ENCODE data around the gene NSD1. TPM values are rescaled to one million over a fixed set of nuclear protein-coding genes. Genes with fewer than 3 reads are reported as not detected.
A peak's percentile ranks its signal among the peaks of the same experiment; 100 is the strongest.

NSD1 gene
- total RNA-seq, 4 donors from 2014 or later = 61.9 to 114 (median 73.9) TPM

DNA sequence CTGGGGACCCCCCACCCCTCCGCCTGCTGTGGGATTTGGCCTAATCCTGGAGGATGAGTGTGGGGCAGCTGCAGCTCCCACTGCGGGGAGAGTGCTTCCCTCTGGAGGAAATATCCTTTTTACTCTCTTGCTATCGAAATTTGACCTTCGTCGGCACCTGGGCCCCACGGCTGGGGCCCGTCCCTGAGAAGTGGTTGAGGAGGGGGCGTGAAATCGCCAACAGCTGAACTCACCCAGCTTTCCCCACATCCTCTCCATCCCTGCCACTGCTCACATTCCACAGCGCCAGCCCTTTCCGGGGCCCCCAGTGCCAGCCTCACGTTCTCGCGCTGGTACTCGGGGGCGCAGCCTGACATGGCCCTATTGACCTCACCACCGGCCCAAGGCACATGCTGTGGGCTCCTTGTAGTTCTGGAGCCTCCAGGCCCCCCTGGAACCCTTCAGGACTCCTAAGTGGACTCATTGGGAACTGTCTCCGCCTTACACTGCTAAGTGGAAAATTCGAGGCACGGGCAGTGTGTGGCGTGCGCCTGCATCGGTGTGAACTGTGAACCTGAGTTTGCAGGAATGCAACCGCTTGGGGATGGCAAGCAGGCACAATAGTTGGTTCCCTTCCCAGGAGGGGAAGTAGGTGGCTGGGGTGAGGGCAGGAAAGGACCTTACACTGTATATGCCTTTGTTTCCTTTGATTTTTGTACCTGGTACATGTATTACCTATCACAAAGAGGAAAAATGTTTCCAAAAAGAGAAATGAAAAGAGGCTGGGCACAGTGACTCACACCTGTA, 27.7 kb upstream of the NSD1 start:
- no peaks in the 10 kb centered on the region for H3K9me3 ChIP-seq
- no peaks in the 10 kb centered on the region for H3K36me3 ChIP-seq
- H3K4me1 ChIP-seq = no peaks in the 10 kb centered on the region
- TF ChIP-seq POLR2A (IDR thresholded peaks at IDR 0.05) = no peak
- TF ChIP-seq, protein P1, sequence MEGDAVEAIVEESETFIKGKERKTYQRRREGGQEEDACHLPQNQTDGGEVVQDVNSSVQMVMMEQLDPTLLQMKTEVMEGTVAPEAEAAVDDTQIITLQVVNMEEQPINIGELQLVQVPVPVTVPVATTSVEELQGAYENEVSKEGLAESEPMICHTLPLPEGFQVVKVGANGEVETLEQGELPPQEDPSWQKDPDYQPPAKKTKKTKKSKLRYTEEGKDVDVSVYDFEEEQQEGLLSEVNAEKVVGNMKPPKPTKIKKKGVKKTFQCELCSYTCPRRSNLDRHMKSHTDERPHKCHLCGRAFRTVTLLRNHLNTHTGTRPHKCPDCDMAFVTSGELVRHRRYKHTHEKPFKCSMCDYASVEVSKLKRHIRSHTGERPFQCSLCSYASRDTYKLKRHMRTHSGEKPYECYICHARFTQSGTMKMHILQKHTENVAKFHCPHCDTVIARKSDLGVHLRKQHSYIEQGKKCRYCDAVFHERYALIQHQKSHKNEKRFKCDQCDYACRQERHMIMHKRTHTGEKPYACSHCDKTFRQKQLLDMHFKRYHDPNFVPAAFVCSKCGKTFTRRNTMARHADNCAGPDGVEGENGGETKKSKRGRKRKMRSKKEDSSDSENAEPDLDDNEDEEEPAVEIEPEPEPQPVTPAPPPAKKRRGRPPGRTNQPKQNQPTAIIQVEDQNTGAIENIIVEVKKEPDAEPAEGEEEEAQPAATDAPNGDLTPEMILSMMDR (IDR thresholded peaks at IDR 0.05) = no peak
- WGBS, 2 donors = 66 to 68% methylated on average over 19 to 24 of the region's 24 CpGs
- no peaks in the 10 kb centered on the region for H3K27me3 ChIP-seq
- intact Hi-C loops (cut with DNase I) = no loop called here
- H3K4me3 ChIP-seq (replicated peaks in 1 of 3) = no peak overlapping the region
- H3K27ac ChIP-seq = no peak overlapping the region
- no peak for DNase-seq

DNA sequence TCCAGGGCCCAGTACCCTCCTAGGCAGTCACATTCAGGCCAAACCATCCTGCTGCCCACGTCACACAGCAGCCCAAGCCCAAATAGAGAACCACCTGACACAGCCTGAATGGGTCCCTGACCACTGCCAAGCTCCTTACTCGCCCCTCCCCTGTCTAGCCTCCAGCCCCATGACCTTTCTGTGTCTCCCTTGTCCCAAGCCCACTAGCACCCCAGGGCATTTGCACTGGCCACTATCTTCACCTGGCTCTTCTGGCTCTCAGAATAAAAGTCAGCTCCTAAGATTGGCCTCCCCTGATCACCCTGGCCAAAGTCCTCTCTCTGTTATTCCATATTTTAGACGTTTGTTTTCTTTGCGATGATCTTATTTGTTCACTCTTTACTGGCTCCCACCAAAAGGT, 26.4 kb upstream of the NSD1 start:
- H3K4me3 ChIP-seq (replicated peaks in 1 of 3) = no peak overlapping the region
- TF ChIP-seq POLR2A (IDR thresholded peaks at IDR 0.05) = no peak
- TF ChIP-seq, protein P1 (IDR thresholded peaks at IDR 0.05) = no peak
- no peaks in the 10 kb centered on the region for H3K27me3 ChIP-seq
- no peaks in the 10 kb centered on the region for H3K4me1 ChIP-seq
- intact Hi-C loops (cut with DNase I) = no loop called here
- no peak overlapping the region for H3K27ac ChIP-seq
- H3K36me3 ChIP-seq = no peaks in the 10 kb centered on the region
- WGBS, 2 donors = 70 to 83% methylated on average over 4 of the region's 4 CpGs
- no peak for DNase-seq
- no peaks in the 10 kb centered on the region for H3K9me3 ChIP-seq

DNA sequence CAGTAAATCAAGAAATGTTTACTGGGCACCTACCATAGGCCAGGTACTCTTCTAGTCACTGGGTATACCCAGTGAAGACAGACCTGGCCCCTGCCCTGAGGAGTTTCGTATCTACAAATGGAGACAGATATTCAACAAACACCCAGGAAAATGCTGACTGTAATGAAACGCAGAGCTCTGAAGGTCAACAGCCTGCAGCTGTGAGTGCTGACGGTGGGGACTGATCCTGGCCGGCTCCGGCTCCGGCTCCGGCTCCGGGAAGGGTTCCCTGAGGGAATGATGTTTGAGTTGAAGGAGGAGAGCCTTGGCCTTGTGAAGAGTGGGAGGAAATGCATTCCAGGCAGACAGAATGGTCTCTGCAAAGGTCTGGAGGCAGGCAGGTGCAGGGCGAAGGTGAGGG, 23.8 kb upstream of the NSD1 start:
- Histone ChIP-seq H3K27ac (no peak overlapping the region), H3K9me3 (no peaks in the 10 kb centered on the region), H3K4me1 (peaks cover 0 to 8% of the 10 kb centered on the region in 2 donors), H3K27me3 (no peaks in the 10 kb centered on the region), H3K4me3 (replicated peaks in 1 of 3) (no peak overlapping the region), H3K36me3 (no peaks in the 10 kb centered on the region)
- 50 to 77% methylated on average over 9 of the region's 9 CpGs for WGBS, 2 donors
- intact Hi-C loops (cut with DNase I) = loop anchor here (5.0 to 10.0 kb wide), 3 partner anchors 135 to 395 kb away; partner anchors contain the start of gene DOK3
- TF ChIP-seq, protein P1 (IDR thresholded peaks at IDR 0.05) = no peak
- no peak for TF ChIP-seq POLR2A (IDR thresholded peaks at IDR 0.05)
- DNase-seq = no peak

DNA sequence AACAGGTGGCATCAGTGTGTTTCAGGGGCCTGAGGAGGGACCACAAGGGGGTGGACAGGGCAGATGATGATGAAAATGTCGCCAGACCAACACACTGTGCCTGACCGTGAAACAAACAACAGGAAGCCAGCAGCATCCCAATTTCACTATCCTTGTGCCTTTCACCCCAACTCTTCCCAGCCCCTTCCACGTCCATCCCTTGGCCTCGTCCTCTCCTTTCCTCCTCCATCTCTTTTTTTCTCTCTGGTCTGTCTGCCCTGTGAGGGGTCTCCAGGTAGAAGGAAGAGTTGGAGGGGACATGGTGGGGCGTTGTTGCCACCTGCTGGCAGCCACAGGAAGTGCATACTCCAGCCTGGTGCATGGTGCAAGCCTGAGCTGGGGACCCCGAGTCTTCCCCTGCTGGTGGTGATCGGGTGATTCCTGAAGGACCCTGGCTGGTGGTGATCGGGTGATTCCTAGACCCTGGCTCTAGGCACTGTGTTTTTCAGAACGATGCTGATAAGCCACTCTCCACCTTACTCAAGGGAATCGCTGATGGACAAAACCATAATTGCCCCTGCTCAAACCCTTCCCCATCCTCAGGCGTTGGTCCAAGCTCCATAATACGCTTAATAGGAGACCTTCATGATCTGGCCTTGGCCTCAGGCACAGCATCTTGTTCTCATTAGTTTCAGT, 21.7 kb upstream of the NSD1 start:
- intact Hi-C loops (cut with DNase I) = loop anchor here (5.0 to 10.0 kb wide), 3 partner anchors 133 to 393 kb away; partner anchors contain the start of gene DOK3
- Histone ChIP-seq H3K36me3 (no peaks in the 10 kb centered on the region), H3K4me3 (replicated peaks in 1 of 3) (no peak overlapping the region), H3K27ac (no peak overlapping the region), H3K27me3 (no peaks in the 10 kb centered on the region), H3K4me1 (peaks cover 0 to 12% of the 10 kb centered on the region in 2 donors), H3K9me3 (no peaks in the 10 kb centered on the region)
- TF ChIP-seq, protein P1 (IDR thresholded peaks at IDR 0.05) = peak; percentile 81 to 98 (median 86)
- no peak for TF ChIP-seq POLR2A (IDR thresholded peaks at IDR 0.05)
- peak; percentile 47 to 48 for DNase-seq
- WGBS, 2 donors = 24 to 27% methylated on average over 11 to 12 of the region's 12 CpGs

All from thyroid gland (tissue), 4 donors.